Astrocyte (in vitro differentiated cells and primary cell): ENCODE measurements around the gene KCNMA1. TPM values are rescaled to one million over a fixed set of nuclear protein-coding genes. Genes with fewer than 3 reads are reported as not detected.

ENCODE experiments used
- DNase-seq: peaks from one replicate; pipeline ENCODE4 v3.0.0-alpha.2; 2010; ENCODE audit warnings: low read depth
- FAIRE-seq: peaks from 2 replicates; lab custom pipeline; 2011; peaks lifted over from hg19 to GRCh38; lab: Jason Lieb, UNC
- H2AFZ ChIP-seq: 2 replicates; pipeline ENCODE4 v1.6.0; 2012; ENCODE audit warnings: low read depth, low read length, inconsistent platforms
- H3K27ac ChIP-seq: 2 replicates; pipeline ENCODE4 v1.5.1; 2011; ENCODE audit warnings: low read depth, low read length, inconsistent platforms
- H3K27me3 ChIP-seq: 2 replicates; pipeline ENCODE4 v1.6.0; 2011; ENCODE audit warnings: low read length, inconsistent platforms; ENCODE audit not compliant: insufficient read depth
- H3K36me3 ChIP-seq: 2 replicates; pipeline ENCODE4 v1.5.1; 2011; ENCODE audit warnings: low read length, inconsistent platforms; ENCODE audit not compliant: insufficient read depth
- H3K4me1 ChIP-seq: 2 replicates; pipeline ENCODE4 v1.5.1; 2011; ENCODE audit warnings: low read length, inconsistent platforms; ENCODE audit not compliant: insufficient read depth
- H3K4me2 ChIP-seq: 2 replicates; pipeline ENCODE4 v1.6.0; 2012; ENCODE audit warnings: low read length, inconsistent platforms
- H3K4me3 ChIP-seq: 2 replicates; pipeline ENCODE4 v1.5.1; 2011; ENCODE audit warnings: low read depth, mild to moderate bottlenecking, low read length, inconsistent platforms; ENCODE audit not compliant: insufficient read depth
- H3K79me2 ChIP-seq: 2 replicates; pipeline ENCODE4 v1.6.0; 2012; ENCODE audit warnings: mild to moderate bottlenecking, low read length, inconsistent platforms; ENCODE audit not compliant: insufficient read depth
- H3K9ac ChIP-seq: 2 replicates; pipeline ENCODE4 v1.6.0; 2012; ENCODE audit warnings: mild to moderate bottlenecking, low read length, inconsistent platforms
- H3K9me3 ChIP-seq: 2 replicates; pipeline ENCODE4 v1.5.1; 2012; ENCODE audit warnings: low read depth, mild to moderate bottlenecking, low read length, inconsistent platforms; ENCODE audit not compliant: insufficient read depth
- H4K20me1 ChIP-seq: 2 replicates; pipeline ENCODE4 v1.6.0; 2012; ENCODE audit warnings: low read length, inconsistent platforms; ENCODE audit not compliant: insufficient read depth
- H3K27ac Mint-ChIP-seq: one replicate; pipeline ENCODE4 v1.8.0; 2021; ENCODE audit warnings: mild to moderate bottlenecking, mixed read lengths; ENCODE audit not compliant: unreplicated experiment
- H3K27me3 Mint-ChIP-seq: one replicate; pipeline ENCODE4 v1.8.0; 2021; ENCODE audit warnings: low read depth, mixed read lengths; ENCODE audit not compliant: unreplicated experiment
- H3K36me3 Mint-ChIP-seq: one replicate; pipeline ENCODE4 v1.8.0; 2021; ENCODE audit warnings: low read depth, mixed read lengths; ENCODE audit not compliant: unreplicated experiment
- H3K4me1 Mint-ChIP-seq: one replicate; pipeline ENCODE4 v1.8.0; 2021; ENCODE audit warnings: low read depth, mixed read lengths; ENCODE audit not compliant: unreplicated experiment
- H3K4me3 Mint-ChIP-seq: one replicate; pipeline ENCODE4 v1.8.0; 2021; ENCODE audit warnings: mild to moderate bottlenecking, moderate library complexity, mixed read lengths; ENCODE audit not compliant: unreplicated experiment
- H3K9me3 Mint-ChIP-seq: one replicate; pipeline ENCODE4 v1.8.0; 2021; ENCODE audit warnings: mild to moderate bottlenecking, mixed read lengths; ENCODE audit not compliant: unreplicated experiment
- CTCF ChIP-seq: IDR thresholded peaks from 2 replicates; pipeline ENCODE4 v1.5.1; 2011; ENCODE audit warnings: low read depth, mild to moderate bottlenecking, inconsistent platforms, low read length, moderate library complexity; ENCODE audit not compliant: insufficient read depth
- EZH2 ChIP-seq: IDR thresholded peaks from 2 replicates; pipeline ENCODE4 v1.6.1; 2012; ENCODE audit warnings: mild to moderate bottlenecking, low read length, inconsistent platforms; ENCODE audit not compliant: insufficient read depth
- total RNA-seq: library from RNA; stranded (reverse); gene quantifications from 2 replicates; pipeline ENCODE4 v1.2.1, GENCODE V29; 2021

KCNMA1 gene
- total RNA-seq, 1 donor from 2014 or later, result 45.8 TPM

- Mint-ChIP-seq H3K9me3 (no peaks in the 10 kb centered on the region), H3K36me3 (peaks cover 2% of the 10 kb centered on the region), H3K27ac (peak overlapping the region; percentile 82), H3K4me3 (peak overlapping the region; percentile 36), H3K4me1 (peaks cover 23% of the 10 kb centered on the region), H3K27me3 (no peaks in the 10 kb centered on the region)
- Histone ChIP-seq H2AFZ (peak overlapping the region; percentile 71), H3K9me3 (no peaks in the 10 kb centered on the region), H3K4me1 (peaks cover 13% of the 10 kb centered on the region), H3K4me2 (peak overlapping the region; percentile 77), H3K9ac (no peak overlapping the region), H3K79me2 (peaks cover 26% of the 10 kb centered on the region), H3K27ac (peak overlapping the region; percentile 44), H3K27me3 (no peaks in the 10 kb centered on the region), H3K4me3 (no peak overlapping the region), H4K20me1 (peaks cover 21% of the 10 kb centered on the region), H3K36me3 (no peaks in the 10 kb centered on the region)
- FAIRE-seq, result no peak
- no peak for TF ChIP-seq CTCF
- TF ChIP-seq EZH2, result no peak
- DNase-seq, result peak; percentile 52
Observed at GRCh38 chr10:77564731-77565589, 72.6 kb downstream of the KCNMA1 start.

- Mint-ChIP-seq H3K27me3 (no peaks in the 10 kb centered on the region), H3K27ac (no peak overlapping the region), H3K36me3 (peaks cover 8% of the 10 kb centered on the region), H3K4me3 (no peak overlapping the region), H3K4me1 (peaks cover 23% of the 10 kb centered on the region), H3K9me3 (no peaks in the 10 kb centered on the region)
- DNase-seq (no peak), FAIRE-seq (no peak)
- TF ChIP-seq EZH2, result no peak
- no peak for TF ChIP-seq CTCF
- Histone ChIP-seq H3K27ac (no peak overlapping the region), H3K9me3 (no peaks in the 10 kb centered on the region), H3K4me3 (no peak overlapping the region), H3K9ac (no peak overlapping the region), H2AFZ (no peak overlapping the region), H4K20me1 (peaks cover 21% of the 10 kb centered on the region), H3K27me3 (no peaks in the 10 kb centered on the region), H3K4me1 (peaks cover 13% of the 10 kb centered on the region), H3K4me2 (no peak overlapping the region), H3K79me2 (peaks cover 28% of the 10 kb centered on the region), H3K36me3 (no peaks in the 10 kb centered on the region)
Observed at GRCh38 chr10:77563638-77564270, 73.9 kb downstream of the KCNMA1 start.
